Astrocyte (in vitro differentiated cells and primary cell): ENCODE measurements around the gene CYLD.

Source experiments
- CTCF ChIP-seq: IDR thresholded peaks from 2 replicates; pipeline ENCODE4 v1.5.1; 2011; ENCODE audit warnings: low read depth, mild to moderate bottlenecking, inconsistent platforms, low read length, moderate library complexity; ENCODE audit not compliant: insufficient read depth
- EZH2 ChIP-seq: IDR thresholded peaks from 2 replicates; pipeline ENCODE4 v1.6.1; 2012; ENCODE audit warnings: mild to moderate bottlenecking, low read length, inconsistent platforms; ENCODE audit not compliant: insufficient read depth

- TF ChIP-seq CTCF, result no peak
- no peak for TF ChIP-seq EZH2
These were observed 3.0 kb downstream of the CYLD start for GRCh38 chr16:50744881-50745280.
